HepG2 (cell line): ENCODE data around the gene TCEAL3. TPM values are rescaled to one million over a fixed set of nuclear protein-coding genes. Genes with fewer than 3 reads are reported as not detected.

Experiments
- ATAC-seq: fragments of 200-7000 bp; cut with Tn5 transposase; 3 replicates; pipeline ENCODE4 v1.9.1; 2020; ENCODE audit warnings: mild to moderate bottlenecking, moderate library complexity
- BruUV-seq: library from RNA; stranded (reverse); fragments of 400-500 nt; replicated peaks from 2 replicates; lab custom pipeline; 2021; lab: Mats Ljungman, UMichigan
- CTCF ChIA-PET: fragments of 300-600 bp; formaldehyde crosslinking; extraction: SDS; loops from one replicate; lab custom pipeline; 2021; ENCODE audit warnings: low total read pairs, inconsistent platforms, low intra/inter-chr PET ratio; lab: Yijun Ruan, JAX
- POLR2A ChIA-PET: fragments of 350-600 bp; sonication (Branson Sonifier 250); formaldehyde crosslinking; loops from one replicate; lab custom pipeline; 2020; ENCODE audit warnings: antibody characterized with exemption, inconsistent platforms; lab: Yijun Ruan, JAX
- DNase-seq: peaks from one replicate; pipeline ENCODE4 v3.0.0-alpha.2; 2015; ENCODE audit warnings: low spot score
- FAIRE-seq: peaks from 3 replicates; lab custom pipeline; 2011; peaks lifted over from hg19 to GRCh38; lab: Jason Lieb, UNC
- H2AFZ ChIP-seq: one replicate; pipeline ENCODE4 v1.6.1; 2011; ENCODE audit warnings: low read length, inconsistent platforms
- H3K27ac ChIP-seq: fragments of 300-600 bp; 3 replicates; pipeline ENCODE4 v1.8.0; 2011; ENCODE audit warnings: mixed run types, mild to moderate bottlenecking, mixed read lengths, low read length, inconsistent platforms; ENCODE audit not compliant: insufficient read depth; ENCODE audit errors: extremely low read length
- H3K27me3 ChIP-seq, 2 experiments: fragments of 200-600 bp in 1 of 2; 2 replicates in 1 of 2; 3 replicates in 1 of 2; pipeline versions ENCODE4 v1.6.0 to v1.8.0; 2011; ENCODE audit warnings: low read length in 2 of 2, mild to moderate bottlenecking in 2 of 2, moderate library complexity in 2 of 2, inconsistent platforms in 1 of 2; ENCODE audit not compliant: insufficient read depth in 2 of 2, control insufficient read depth in 1 of 2
- H3K36me3 ChIP-seq, 2 experiments: fragments of 200-600 bp in 1 of 2; replicated peaks in 1 of 2; 2 replicates in 1 of 2; 3 replicates in 1 of 2; pipeline versions ENCODE4 v1.5.1 to v1.8.0; 2011; ENCODE audit warnings: low read length in 2 of 2, inconsistent platforms in 1 of 2; ENCODE audit not compliant: insufficient read depth in 2 of 2, control insufficient read depth in 1 of 2
- H3K4me1 ChIP-seq: 2 replicates; pipeline ENCODE4 v1.5.1; 2012; ENCODE audit warnings: low read length, inconsistent platforms; ENCODE audit not compliant: insufficient read depth
- H3K4me2 ChIP-seq: 2 replicates; pipeline ENCODE4 v1.6.0; 2011; ENCODE audit warnings: low read depth, low read length, inconsistent platforms
- H3K4me3 ChIP-seq, 3 experiments: fragments of 200-600 bp in 1 of 3; sonication (generic), shearing (Covaris generic) in 1 of 3; replicated peaks in 1 of 3; 2 replicates each; pipeline ENCODE4 v1.5.1; 2011 to 2016; ENCODE audit warnings: low read length in 3 of 3, inconsistent platforms in 2 of 3, low read depth in 2 of 3, mild to moderate bottlenecking in 2 of 3, control low read depth in 1 of 3, mixed read lengths in 1 of 3; ENCODE audit not compliant: insufficient read depth in 1 of 3
- H3K79me2 ChIP-seq: one replicate; pipeline ENCODE4 v1.6.1; 2011; ENCODE audit warnings: low read length, inconsistent platforms; ENCODE audit not compliant: insufficient read depth
- H3K9ac ChIP-seq: 2 replicates; pipeline ENCODE4 v1.6.0; 2011; ENCODE audit warnings: mild to moderate bottlenecking, low read depth, low read length, inconsistent platforms; ENCODE audit not compliant: insufficient read depth
- H3K9me3 ChIP-seq: 2 replicates; pipeline ENCODE4 v1.5.1; 2012; ENCODE audit warnings: mild to moderate bottlenecking, low read length
- H4K20me1 ChIP-seq: 2 replicates; pipeline ENCODE4 v1.6.0; 2011; ENCODE audit warnings: inconsistent platforms, mild to moderate bottlenecking, low read length, moderate library complexity; ENCODE audit not compliant: insufficient read depth
- BCL6 ChIP-seq: IDR thresholded peaks from 2 replicates; pipeline ENCODE4 v1.6.1; 2016; ENCODE audit warnings: missing genetic modification reagents, missing compliant biosample characterization
- CBX2 ChIP-seq, 2 experiments: fragments of 200-600 bp in 1 of 2; sonication (generic); formaldehyde crosslinking in 1 of 2; IDR thresholded peaks; 2 replicates each; pipeline versions ENCODE4 v1.7.0 to v1.8.1; 2018 to 2022; ENCODE audit warnings: low read depth in 2 of 2, low read length in 1 of 2, mild to moderate bottlenecking in 1 of 2, missing genetic modification reagents in 1 of 2
- CBX5 ChIP-seq: sonication (generic); formaldehyde crosslinking; IDR thresholded peaks from 2 replicates; pipeline ENCODE4 v1.4.0; 2020; ENCODE audit warnings: missing genetic modification reagents, borderline replicate concordance
- CHD2 ChIP-seq: IDR thresholded peaks from 2 replicates; pipeline ENCODE4 v1.6.1; 2011; ENCODE audit warnings: low read depth, low read length, improper control_type of control experiment
- ELF4 ChIP-seq: sonication (generic); formaldehyde crosslinking; IDR thresholded peaks from 2 replicates; pipeline ENCODE4 v1.5.0; 2020; ENCODE audit warnings: missing genetic modification reagents, mild to moderate bottlenecking, moderate library complexity, borderline replicate concordance
- FIP1L1 ChIP-seq: fragments of 200-400 bp; formaldehyde crosslinking; IDR thresholded peaks from 2 replicates; pipeline ENCODE4 v1.6.1; 2018; ENCODE audit warnings: low read depth, mild to moderate bottlenecking, low read length, moderate library complexity, borderline replicate concordance; ENCODE audit not compliant: insufficient read depth
- IKZF1 ChIP-seq: fragments of 450-650 bp; IDR thresholded peaks from 2 replicates; pipeline ENCODE4 v1.7.1; 2016
- KDM5A ChIP-seq: fragments of 200-600 bp; sonication (generic); IDR thresholded peaks from 2 replicates; pipeline ENCODE4 v1.7.0; 2018; ENCODE audit warnings: antibody characterized with exemption, mild to moderate bottlenecking, low read length, borderline replicate concordance
- PHF5A ChIP-seq: IDR thresholded peaks from one replicate; pipeline ENCODE4 v1.6.1; 2018; ENCODE audit warnings: low read depth, missing genetic modification reagents; ENCODE audit not compliant: unreplicated experiment
- PRDM15 ChIP-seq: sonication (generic); formaldehyde crosslinking; IDR thresholded peaks from 2 replicates; pipeline ENCODE4 v1.4.0; 2020; ENCODE audit warnings: missing genetic modification reagents
- RXRA ChIP-seq: sonication (generic); formaldehyde crosslinking; IDR thresholded peaks from 2 replicates; pipeline ENCODE4 v1.5.1; 2020; ENCODE audit warnings: missing genetic modification reagents
- SMAD9 ChIP-seq: sonication (generic); formaldehyde crosslinking; IDR thresholded peaks from 2 replicates; pipeline ENCODE4 v1.5.1; 2020; ENCODE audit warnings: mild to moderate bottlenecking, missing genetic modification reagents
- SMARCC2 ChIP-seq: fragments of 450-650 bp; IDR thresholded peaks from 2 replicates; pipeline ENCODE4 v1.6.1; 2017; ENCODE audit warnings: antibody characterized with exemption, mild to moderate bottlenecking
- SNAPC2 ChIP-seq: sonication (generic); formaldehyde crosslinking; IDR thresholded peaks from 2 replicates; pipeline ENCODE4 v1.8.1; 2022; ENCODE audit warnings: mild to moderate bottlenecking, missing genetic modification reagents
- TCF12 ChIP-seq, 2 experiments: fragments of 450-650 bp in 1 of 2; sonication (generic) in 1 of 2; formaldehyde crosslinking in 1 of 2; IDR thresholded peaks; 2 replicates each; pipeline versions ENCODE4 v1.6.1 to v1.8.0; 2017 to 2022; ENCODE audit warnings: antibody characterized with exemption in 1 of 2, mild to moderate bottlenecking in 1 of 2, missing genetic modification reagents in 1 of 2, moderate library complexity in 1 of 2
- XBP1 ChIP-seq: sonication (generic); formaldehyde crosslinking; IDR thresholded peaks from 2 replicates; pipeline ENCODE4 v1.5.0; 2020; ENCODE audit warnings: missing genetic modification reagents
- ZMYM2 ChIP-seq: sonication (generic); formaldehyde crosslinking; IDR thresholded peaks from 2 replicates; pipeline ENCODE4 v1.8.0; 2022; ENCODE audit warnings: mild to moderate bottlenecking, missing genetic modification reagents
- ZNF703 ChIP-seq: sonication (generic); formaldehyde crosslinking; IDR thresholded peaks from 2 replicates; pipeline ENCODE4 v1.5.1; 2020; ENCODE audit warnings: missing genetic modification reagents, mild to moderate bottlenecking, moderate library complexity, borderline replicate concordance
- ZNF850 ChIP-seq: sonication (generic); formaldehyde crosslinking; conservative IDR thresholded peaks from 2 replicates; pipeline ENCODE4 v1.9.0; 2021; ENCODE audit warnings: mild to moderate bottlenecking, missing genetic modification reagents
- in situ Hi-C: cut with HindIII; loops from 2 replicates; pipeline ENCODE4 v1.10.0; 2017; ENCODE audit warnings: low pct_unique_long_range_greater_than_20kb; ENCODE audit not compliant: extremely low pct_ligation_motif_present
- intact Hi-C: fragments of 100-400 bp; cut with micrococcal nuclease; formaldehyde crosslinking; loops from one replicate; pipeline ENCODE4 v1.10.0; 2022; ENCODE audit not compliant: unreplicated experiment
- polyA plus RNA-seq, 8 experiments: library from polyadenylated mRNA; depleted of rRNA in 3 of 8; stranded (reverse) in 7 of 8; unstranded in 1 of 8; fragments of >200 nt; fragmentation: Illumina TruSeq in 4 of 8; extraction: Trizol in 4 of 8; gene quantifications; 2 replicates each; pipeline versions ENCODE4 v1.2.1 to v1.2.3, GENCODE V29; 2011 to 2016; ENCODE audit warnings: low read depth in 4 of 8, missing spikeins in 1 of 8, mixed read lengths in 1 of 8; ENCODE audit not compliant: insufficient read depth in 1 of 8
- total RNA-seq, 5 experiments: library from RNA; depleted of rRNA; stranded (reverse); fragments of >200 nt; fragmentation: Illumina TruSeq; extraction: Trizol; gene quantifications; 2 replicates each; pipeline ENCODE4 v1.2.3, GENCODE V29; 2016; ENCODE audit warnings: low read depth in 1 of 5
- TF ChIP-seq, protein P1 (sequence below): sonication (generic); formaldehyde crosslinking; conservative IDR thresholded peaks from 2 replicates; pipeline ENCODE4 v1.4.0; 2020; ENCODE audit warnings: missing genetic modification reagents

Gene TCEAL3
- total and polyA plus RNA-seq, 2 of the 13 experiments (the other 11 are each of a cell fraction or from before 2014, with no cell fraction given), result 0.09 to 0.12 TPM

DNA sequence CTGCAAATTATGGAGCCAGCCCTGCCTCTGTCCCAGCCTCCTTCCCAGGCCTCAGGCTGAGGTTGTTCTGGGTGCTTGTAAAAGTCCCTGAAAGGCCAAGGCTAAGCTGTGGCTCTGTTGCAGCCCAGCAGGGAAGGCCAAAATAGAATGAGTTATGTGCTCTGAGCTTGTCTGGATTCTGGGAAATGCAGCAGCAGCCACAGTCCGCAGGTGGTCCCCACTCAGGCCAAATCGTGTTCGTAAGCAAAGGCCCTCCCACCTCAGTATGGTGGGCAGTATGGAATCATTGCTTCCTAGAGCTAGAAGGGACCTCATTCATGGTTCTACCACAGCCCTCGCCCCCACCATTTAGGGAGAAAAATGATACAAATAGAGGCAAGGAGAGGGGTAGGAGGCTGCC lies 16.3 kb downstream of the TCEAL3 start (continued):
- TF ChIP-seq IKZF1 (no peak), ZNF850 (CRISPR knock-in tag) (no peak), BCL6 (CRISPR knock-in tag) (no peak), CBX2 (IDR thresholded peaks at IDR 0.05; ENCODE audit: low read depth, low read length) (no peak), CBX2 (CRISPR knock-in tag; IDR thresholded peaks at IDR 0.05; ENCODE audit: low read depth) (no peak)

DNA sequence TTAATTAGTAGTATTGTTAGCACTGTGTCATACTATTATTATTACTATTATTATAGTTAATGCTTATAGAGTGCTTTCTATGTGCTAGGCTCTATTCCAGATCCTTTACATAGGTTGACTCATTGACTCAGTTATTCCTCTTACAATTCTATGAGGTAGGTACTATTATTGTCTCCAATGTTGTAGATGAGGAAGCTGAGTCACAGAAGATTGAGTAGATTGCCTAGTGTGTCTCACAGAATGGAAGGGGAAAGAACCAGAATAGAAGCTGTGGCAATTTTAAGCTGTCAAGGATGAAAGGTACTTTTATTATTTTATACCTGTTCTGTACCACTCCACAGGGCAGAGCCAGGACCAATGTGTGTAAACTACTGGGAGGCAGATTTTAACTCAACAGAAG lies 19.1 kb downstream of the TCEAL3 start:
- intact Hi-C loops (loop anchor here (5.0 kb wide), 1 partner anchor 60 kb away; the partner anchor contains the start of gene MORF4L2), in situ Hi-C loops (no loop called here)
- Histone ChIP-seq H3K36me3 (no peaks in the 10 kb centered on the region), H2AFZ (no peak overlapping the region), H3K4me3 (no peak overlapping the region), H3K9ac (no peak overlapping the region), H3K4me1 (peaks cover 7% of the 10 kb centered on the region; the same call in 1 of the 2 replicates), H3K9me3 (no peaks in the 10 kb centered on the region), H3K27ac (no peak overlapping the region), H3K27me3 (no peaks in the 10 kb centered on the region), H3K4me2 (no peak overlapping the region), H3K79me2 (peaks cover 2% of the 10 kb centered on the region), H4K20me1 (no peaks in the 10 kb centered on the region)
- CTCF ChIA-PET, result no interaction called here
- DNase-seq, result no peak
- no peak for ATAC-seq
- TF ChIP-seq KDM5A (no peak), ELF4 (CRISPR knock-in tag) (no peak), RXRA (no peak), CBX5 (CRISPR knock-in tag) (no peak), SMAD9 (no peak), TCF12 (IDR thresholded peaks at IDR 0.05) (no peak), TCF12 (CRISPR knock-in tag; IDR thresholded peaks at IDR 0.05) (no peak), PRDM15 (CRISPR knock-in tag) (no peak), ZNF703 (CRISPR knock-in tag) (no peak), PHF5A (CRISPR knock-in tag) (no peak), ZMYM2 (CRISPR knock-in tag) (no peak), SNAPC2 (CRISPR knock-in tag) (no peak), XBP1 (CRISPR knock-in tag) (no peak), FIP1L1 (no peak), CHD2 (no peak), SMARCC2 (no peak)
- TF ChIP-seq, protein P1, sequence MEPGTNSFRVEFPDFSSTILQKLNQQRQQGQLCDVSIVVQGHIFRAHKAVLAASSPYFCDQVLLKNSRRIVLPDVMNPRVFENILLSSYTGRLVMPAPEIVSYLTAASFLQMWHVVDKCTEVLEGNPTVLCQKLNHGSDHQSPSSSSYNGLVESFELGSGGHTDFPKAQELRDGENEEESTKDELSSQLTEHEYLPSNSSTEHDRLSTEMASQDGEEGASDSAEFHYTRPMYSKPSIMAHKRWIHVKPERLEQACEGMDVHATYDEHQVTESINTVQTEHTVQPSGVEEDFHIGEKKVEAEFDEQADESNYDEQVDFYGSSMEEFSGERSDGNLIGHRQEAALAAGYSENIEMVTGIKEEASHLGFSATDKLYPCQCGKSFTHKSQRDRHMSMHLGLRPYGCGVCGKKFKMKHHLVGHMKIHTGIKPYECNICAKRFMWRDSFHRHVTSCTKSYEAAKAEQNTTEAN (CRISPR knock-in tag), result no peak
- FAIRE-seq, result no peak
- POLR2A ChIA-PET, result no interaction called here
- no TSS peak for BruUV-seq
